Measurements from ENCODE around the gene PLRG1. TPM values are rescaled to one million over a fixed set of nuclear protein-coding genes. Genes with fewer than 3 reads are reported as not detected.

PLRG1 gene
- total RNA-seq, 4 donors from 2014 or later, result 29.8 to 66.8 (median 47.6) TPM

- no peak for TF ChIP-seq CTCF (IDR thresholded peaks at IDR 0.05; ENCODE audit: low read depth)
Observed at GRCh38 chr4:154489558-154490233, 60.5 kb downstream of the PLRG1 start.

- TF ChIP-seq CTCF (IDR thresholded peaks at IDR 0.05; ENCODE audit: low read depth), result no peak
Observed at GRCh38 chr4:154487145-154487544, 63.1 kb downstream of the PLRG1 start.

- no peak for TF ChIP-seq CTCF (IDR thresholded peaks at IDR 0.05; ENCODE audit: low read depth)
Observed at GRCh38 chr4:154485127-154485773, 65.0 kb downstream of the PLRG1 start.

Small RNA genes lying within 50 kb of the gene (small RNA-seq; reads per million reads assigned to genes)
- gene RNU6-1285P, result not detected

Other genes with a start within 250 kb of the PLRG1 start
- gene DCHS2, start 58.6 kb downstream of the PLRG1 start, total RNA-seq, result not detected
- gene FGB, start 12.6 kb upstream of the PLRG1 start, total RNA-seq, result not detected
- not detected for gene FGA, start 40.3 kb upstream of the PLRG1 start, total RNA-seq
- gene FGG, start 62.3 kb upstream of the PLRG1 start, total RNA-seq, result not detected
- not detected for gene LRAT, start 193.6 kb upstream of the PLRG1 start, total RNA-seq
- not detected for gene RBM46, start 230.9 kb upstream of the PLRG1 start, total RNA-seq